GM18508 (cell line): Measurements from ENCODE around the gene PTPRR.

Experiments used
- ATAC-seq: cut with Tn5 transposase; IDR thresholded peaks from one replicate; pipeline ENCODE4 v1.9.1; 2021; ENCODE audit warnings: moderate number of reproducible peaks; ENCODE audit not compliant: insufficient read depth, unreplicated experiment

PTPRR gene

GRCh38 chr12:70919176-70919575 is 1.4 kb downstream of the PTPRR start:
- ATAC-seq, result no peak

DNA sequence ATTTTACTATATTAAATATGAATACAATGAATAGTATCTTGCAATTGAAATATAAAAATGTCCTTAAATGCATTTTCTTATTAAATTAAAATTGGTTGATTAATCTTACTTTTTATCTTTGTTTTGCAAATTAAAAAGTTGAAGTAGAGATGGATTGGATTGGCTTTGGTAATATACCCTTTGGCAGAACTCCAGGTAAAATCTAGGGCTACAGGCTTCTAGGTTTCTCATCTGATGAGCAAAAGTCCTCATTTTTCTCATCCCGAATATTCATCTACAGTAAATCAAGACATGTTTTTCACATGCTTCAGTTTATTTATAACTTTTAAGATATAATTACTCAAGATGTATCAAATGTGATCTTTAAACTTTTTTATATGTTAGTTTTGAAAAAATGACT is 2.2 kb downstream of the PTPRR start:
- no peak for ATAC-seq

DNA sequence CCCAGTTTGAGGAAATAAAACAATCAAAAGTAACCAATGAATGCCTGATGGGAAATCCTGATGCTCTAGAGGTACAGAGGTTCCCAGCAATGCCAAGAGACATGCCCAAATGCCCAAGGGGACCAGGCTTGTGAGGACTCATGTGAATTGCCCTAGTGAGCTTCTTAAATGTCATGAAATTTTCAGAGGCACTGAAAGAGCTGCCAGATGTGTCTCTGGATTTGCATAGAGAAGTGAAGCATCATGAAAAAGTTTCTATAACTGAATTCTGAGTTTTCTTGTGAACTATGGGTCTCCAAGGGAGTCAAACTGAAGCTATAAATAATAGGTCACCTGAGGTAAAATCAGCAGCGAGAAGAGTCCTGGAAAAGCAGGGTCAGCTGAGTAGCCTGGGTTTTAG is 9.9 kb downstream of the PTPRR start:
- no peak for ATAC-seq

DNA sequence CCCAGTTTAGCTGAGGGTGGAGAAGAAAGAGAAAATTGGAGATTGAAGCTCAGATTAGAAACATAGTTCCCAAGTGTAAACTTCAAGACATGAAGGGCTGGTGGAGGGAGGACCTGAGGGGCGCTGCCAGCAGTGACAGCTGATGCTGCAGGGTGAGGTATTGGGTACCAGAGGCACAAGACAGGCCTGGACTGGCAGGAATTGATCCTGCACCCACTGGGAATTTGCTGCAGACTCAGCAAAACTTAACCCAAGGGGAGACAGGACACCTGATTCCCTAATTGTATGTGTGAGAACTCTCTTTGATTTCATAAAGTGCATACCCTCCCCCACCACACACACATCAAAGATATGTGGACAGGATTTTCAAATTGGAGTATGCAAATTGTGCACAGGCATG is 11.6 kb downstream of the PTPRR start:
- no peak for ATAC-seq

GRCh38 chr12:70907412-70907811 is 13.1 kb downstream of the PTPRR start:
- no peak for ATAC-seq

GRCh38 chr12:70895956-70896355 is 24.6 kb downstream of the PTPRR start:
- no peak for ATAC-seq

DNA sequence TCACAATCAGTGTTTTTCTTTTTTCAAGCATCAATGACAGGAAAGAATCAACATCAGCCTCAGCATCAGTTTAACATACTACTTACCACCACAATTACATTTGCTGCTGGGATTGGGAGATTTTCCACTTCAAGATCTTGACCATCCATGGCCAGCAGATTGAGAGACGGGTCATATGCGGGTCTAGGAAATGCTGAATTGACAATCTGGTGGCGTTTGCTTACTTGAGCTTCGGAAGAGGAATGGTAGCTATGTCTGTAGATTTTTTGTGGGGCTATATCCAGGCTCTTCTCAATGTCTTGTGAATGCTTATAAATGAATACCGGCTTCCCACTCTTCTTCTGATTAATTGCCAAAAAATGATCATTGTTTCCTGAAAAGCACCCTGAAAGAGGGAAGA is 27.9 kb downstream of the PTPRR start:
- no peak for ATAC-seq

DNA sequence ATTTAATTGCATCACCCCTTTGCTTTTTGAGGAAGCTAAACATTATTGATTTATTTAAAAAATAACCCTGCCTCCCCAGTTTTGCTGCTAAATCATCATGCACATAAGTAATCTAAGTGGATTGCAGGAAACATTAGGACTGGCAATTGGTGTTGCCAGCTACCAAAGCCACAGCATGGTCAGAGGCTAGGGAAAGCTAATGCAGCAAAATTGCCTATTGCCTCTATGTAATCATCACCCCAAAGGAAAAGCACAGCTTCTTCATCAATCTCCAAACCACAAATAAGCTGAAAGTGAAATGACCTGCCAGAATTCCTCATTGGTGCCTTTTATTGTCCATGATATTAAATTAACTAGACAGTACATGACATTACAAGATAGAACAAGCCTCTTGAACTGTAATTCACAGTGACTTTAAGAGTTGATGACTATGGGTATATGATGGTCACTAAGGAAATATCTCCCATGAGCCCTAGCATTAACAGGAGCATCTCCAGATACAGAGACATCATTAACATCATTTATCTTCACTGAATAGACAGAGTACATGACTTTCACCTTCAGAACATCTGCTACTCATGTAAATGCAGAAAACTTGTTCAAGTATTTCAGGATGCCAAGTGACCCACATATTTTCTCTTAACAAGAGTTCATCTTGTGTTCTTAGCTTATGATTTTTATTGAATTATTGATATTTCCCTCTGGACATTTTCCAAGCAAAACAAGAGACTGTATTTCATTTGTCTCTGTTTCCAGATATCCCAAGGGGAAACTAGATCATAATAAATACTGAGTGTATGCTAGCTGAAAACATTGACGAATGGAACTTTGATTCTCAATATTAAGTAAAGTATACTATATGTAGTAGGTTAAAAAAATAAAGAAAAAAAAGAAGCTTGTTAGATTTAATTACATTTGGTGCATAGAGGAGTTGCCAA is 29.4 kb downstream of the PTPRR start:
- ATAC-seq, result no peak

DNA sequence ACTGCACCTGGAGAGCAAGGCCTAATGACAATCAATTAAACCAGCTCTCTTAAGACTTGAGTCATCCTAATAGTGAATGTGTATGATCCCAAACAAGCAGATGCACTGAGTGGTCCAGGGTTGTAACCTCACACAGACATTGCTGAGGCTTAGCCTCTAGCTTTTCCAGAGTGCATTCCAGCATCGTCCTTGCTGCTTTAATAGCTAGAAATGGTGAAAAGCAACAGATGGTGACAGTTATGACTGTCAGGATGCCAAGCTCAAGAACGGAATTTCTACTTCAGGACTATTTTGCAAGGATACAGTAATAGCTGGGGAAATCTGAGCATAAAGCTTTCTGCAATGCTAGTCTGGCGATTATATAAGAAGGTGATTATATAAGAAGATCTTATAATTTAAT is 34.6 kb downstream of the PTPRR start:
- no peak for ATAC-seq

DNA sequence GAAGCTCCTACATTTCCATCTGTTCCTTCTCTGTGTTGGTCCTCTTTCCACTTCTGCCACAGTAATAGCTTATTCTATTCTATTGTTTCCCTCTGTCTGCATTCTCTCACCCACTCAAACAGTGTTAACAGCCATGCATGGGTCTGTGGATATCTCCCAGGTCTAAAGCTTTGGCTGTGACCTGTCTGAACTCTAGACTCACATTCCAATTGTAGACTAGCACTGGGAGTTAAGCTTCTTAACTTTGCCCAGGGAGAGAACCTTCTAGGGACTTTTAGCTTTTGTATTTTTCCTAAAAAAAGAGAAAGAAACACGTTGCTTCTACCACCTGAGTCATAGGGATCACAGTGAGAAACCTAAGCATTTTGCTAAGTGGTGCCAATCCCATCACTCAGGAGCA is 36.7 kb downstream of the PTPRR start:
- no peak for ATAC-seq

- no peak for ATAC-seq
Measured at GRCh38 chr12:70880744-70881143, 39.8 kb downstream of the PTPRR start.

DNA sequence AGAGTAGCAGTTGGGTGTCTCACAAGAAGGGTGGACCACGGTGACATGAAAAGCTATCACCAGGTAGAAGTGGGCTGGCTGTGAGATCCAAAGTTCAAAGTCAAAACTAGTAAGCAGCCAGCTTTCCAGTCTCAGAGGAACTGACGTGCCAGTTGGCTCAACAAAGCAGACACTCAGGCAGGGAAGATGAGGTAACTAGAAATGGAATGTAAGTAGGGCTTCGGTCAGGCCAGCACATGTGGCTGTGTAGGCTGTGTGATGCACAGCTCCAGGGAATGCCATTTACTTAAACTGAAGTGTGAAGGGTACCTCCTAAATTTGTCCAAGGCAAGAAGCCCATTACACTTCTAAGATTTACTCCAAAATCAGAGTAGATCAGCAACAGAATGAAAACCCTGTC is 43.6 kb downstream of the PTPRR start:
- ATAC-seq, result no peak

DNA sequence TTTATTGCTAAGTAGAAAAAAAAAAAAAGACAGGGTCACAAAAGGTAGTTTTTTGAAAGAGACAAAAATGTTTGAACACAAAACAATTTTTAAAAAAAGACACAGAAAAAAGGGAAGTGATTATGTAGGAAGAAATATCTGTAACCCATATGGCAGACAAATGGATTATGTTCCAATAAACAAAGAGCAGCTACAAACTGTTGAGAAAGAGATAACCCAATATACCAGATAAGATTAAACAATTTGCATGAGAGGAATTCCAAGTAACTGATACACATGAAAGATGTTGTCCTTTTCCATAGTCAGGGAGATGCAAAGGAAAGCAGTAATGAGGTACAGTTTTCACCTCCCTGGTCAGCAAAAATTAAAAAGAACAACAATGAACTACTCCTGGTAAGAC is 44.9 kb downstream of the PTPRR start:
- no peak for ATAC-seq

DNA sequence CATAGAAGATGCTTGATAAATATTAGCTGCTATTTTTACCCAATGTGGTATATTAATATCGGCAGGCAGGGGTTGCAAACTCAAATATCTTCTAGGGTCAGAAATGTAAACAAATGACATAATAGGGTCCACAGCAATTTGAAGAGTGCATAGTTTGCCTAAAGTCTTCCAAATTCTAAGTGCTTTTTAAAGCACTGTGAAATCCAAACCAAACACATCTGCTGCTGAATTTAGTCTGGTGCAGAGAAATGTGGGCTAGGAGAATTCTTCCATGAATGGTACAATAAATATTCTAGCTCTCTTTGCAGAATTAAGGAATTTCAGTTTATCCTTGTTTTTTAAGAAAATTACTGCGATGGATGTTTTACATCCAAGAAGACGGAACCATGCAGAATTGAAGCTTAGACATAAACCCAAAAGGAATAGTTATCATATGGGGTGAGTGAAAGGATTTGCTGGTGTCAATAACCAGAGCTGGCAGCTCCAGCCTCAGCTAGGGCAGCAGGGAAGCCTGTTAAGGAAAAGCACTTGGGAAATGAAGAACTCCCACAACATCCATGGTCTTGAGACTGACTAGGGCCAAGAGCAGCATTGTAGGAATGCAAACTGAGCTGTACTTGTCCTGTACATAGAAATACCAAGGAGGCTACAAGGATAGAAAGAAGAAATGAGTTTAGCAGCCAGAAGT is 65.5 kb downstream of the PTPRR start:
- no peak for ATAC-seq

- no peak for ATAC-seq
Measured at GRCh38 chr12:70854138-70854537, 66.4 kb downstream of the PTPRR start.

GRCh38 chr12:70853326-70853725 is 67.2 kb downstream of the PTPRR start:
- ATAC-seq, result no peak

DNA sequence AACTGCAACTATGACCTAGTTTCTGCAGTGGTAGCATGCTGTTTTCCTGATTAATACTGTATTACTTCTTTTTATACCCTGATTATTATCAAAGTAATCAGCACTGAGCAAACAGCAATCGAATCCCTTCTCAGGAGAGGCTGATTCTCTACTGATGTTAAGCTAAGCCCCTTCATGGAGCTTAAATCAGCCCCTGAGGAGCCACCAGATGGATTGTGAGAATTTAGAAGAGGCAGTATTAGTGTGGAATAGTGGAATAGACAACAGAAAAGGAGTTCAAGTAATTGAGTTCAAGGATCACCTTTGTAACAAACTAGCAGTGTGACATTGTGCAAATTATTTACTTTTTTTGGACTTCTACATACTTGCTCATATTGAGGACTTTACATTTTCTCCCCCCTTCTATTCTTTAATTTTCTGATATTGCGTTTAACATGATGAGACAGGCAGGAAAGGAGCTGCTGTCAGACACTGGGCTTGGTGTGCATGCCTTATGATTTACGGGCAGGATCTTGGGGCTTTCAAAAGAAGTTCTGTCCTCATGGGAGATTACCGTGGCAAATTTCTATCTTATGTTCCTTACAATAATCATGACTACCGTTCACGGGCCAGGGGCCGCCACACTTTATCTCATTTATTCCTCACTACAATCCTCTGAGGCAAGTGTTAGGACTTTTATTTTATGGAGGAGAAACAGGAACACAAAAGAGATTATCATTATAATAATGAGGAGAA is 68.0 kb downstream of the PTPRR start:
- ATAC-seq, result no peak

DNA sequence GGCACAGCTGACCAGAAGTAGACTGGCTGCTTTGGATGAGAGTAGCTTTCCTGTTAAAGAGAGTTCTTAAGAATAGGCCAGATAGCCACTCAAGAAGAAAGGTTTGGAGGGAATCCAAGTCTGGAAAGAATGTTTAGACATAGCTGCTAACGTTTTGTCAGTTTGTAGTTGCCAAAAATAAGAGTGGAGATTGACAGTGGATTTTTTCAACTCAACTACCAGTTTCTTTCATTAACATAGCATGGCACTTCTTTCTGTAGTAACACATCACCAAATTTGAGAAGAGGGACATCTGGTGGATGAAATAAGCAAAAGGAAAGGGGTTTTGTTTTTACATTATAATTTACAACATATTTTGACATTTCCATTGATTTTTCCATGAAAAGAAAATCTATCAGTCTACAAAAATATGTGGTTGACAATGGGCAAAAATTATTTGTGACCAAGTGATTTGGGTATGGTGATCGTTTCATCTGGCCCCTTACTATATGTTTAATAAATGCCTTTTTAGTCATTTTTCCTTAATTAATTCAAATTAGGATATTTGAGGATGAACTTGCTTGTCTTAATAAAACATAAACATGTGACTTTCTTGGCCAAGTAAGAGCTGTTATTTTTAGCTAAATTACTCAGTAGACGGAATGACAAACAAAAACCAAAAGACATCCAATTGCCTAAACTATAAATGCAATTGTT is 71.1 kb downstream of the PTPRR start:
- ATAC-seq, result no peak

DNA sequence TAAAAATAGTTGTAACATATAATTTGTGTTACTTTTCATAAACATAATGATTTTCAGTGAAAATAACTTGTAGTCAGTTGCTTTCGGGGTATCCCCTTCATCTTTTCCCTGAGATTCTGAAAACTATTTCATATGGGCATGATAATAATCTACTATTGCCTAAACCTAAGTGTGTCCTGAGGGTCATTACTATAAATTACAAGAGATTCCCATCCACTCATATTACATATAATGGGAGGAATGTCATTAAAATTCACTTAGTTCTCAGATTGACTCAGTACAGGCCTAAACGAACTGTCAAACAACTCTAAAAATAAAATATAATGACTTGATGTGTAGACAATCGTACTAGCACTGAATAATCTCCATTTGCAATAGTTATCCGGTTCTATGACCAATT is 72.7 kb downstream of the PTPRR start:
- ATAC-seq, result no peak

DNA sequence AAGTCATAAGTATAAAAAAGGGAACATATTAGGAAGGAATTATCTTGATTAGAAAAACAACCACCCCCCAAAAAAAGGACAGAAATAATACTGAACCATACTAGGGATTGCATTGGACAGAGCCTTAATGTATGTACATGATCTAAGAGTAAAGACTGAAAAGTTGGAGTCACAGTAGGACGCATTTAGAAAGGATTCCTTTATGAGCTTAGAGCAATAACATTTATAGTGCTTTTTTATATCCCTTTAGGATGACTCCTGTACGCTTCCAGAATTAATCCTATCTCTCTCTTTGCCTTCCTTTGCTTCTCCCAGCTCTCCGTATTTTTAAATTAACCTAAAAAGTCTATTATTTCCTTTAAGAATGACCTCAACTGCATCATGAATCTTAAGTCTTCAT is 75.3 kb downstream of the PTPRR start:
- ATAC-seq, result no peak

GRCh38 chr12:70843363-70843762 is 77.2 kb downstream of the PTPRR start:
- no peak for ATAC-seq
